SH-SY5Y (cell line): ENCODE results near the gene ARHGAP21.

Experiments used
- GATA2 ChIP-seq: IDR thresholded peaks from 2 replicates; pipeline ENCODE4 v1.6.1; 2011; ENCODE audit warnings: mild to moderate bottlenecking, low read depth, low read length
- GATA3 ChIP-seq: IDR thresholded peaks from 2 replicates; pipeline ENCODE4 v1.6.1; 2011; ENCODE audit warnings: low read depth, mild to moderate bottlenecking, low read length, moderate library complexity

ARHGAP21 gene

GRCh38 chr10:24575481-24576002 is 148.1 kb downstream of the ARHGAP21 start:
- TF ChIP-seq GATA2 (no peak), GATA3 (no peak)

GRCh38 chr10:24574578-24575155 is 149.0 kb downstream of the ARHGAP21 start:
- TF ChIP-seq GATA3 (no peak), GATA2 (no peak)

- TF ChIP-seq GATA3 (no peak), GATA2 (no peak)
Observed at GRCh38 chr10:24574161-24574560, 149.5 kb downstream of the ARHGAP21 start.

GRCh38 chr10:24571870-24572450 is 151.7 kb downstream of the ARHGAP21 start:
- TF ChIP-seq GATA3 (no peak), GATA2 (no peak)

- TF ChIP-seq GATA2 = no peak
- TF ChIP-seq GATA3 = no peak
Observed at GRCh38 chr10:24570658-24571426, 152.8 kb downstream of the ARHGAP21 start.

- TF ChIP-seq GATA2 = no peak
- no peak for TF ChIP-seq GATA3
Observed at GRCh38 chr10:24569828-24570657, 153.6 kb downstream of the ARHGAP21 start.

GRCh38 chr10:24569330-24569796 is 154.3 kb downstream of the ARHGAP21 start:
- TF ChIP-seq GATA3 (no peak), GATA2 (no peak)

- TF ChIP-seq GATA2 (no peak), GATA3 (no peak)
Observed at GRCh38 chr10:24568042-24568441, 155.6 kb downstream of the ARHGAP21 start.

GRCh38 chr10:24561453-24561852 is 162.2 kb downstream of the ARHGAP21 start:
- TF ChIP-seq GATA2 = no peak
- TF ChIP-seq GATA3 = no peak

GRCh38 chr10:24556750-24557742 is 166.6 kb downstream of the ARHGAP21 start:
- no peak for TF ChIP-seq GATA2
- no peak for TF ChIP-seq GATA3

GRCh38 chr10:24556126-24556749 is 167.4 kb downstream of the ARHGAP21 start:
- TF ChIP-seq GATA2 = no peak
- no peak for TF ChIP-seq GATA3

GRCh38 chr10:24554036-24554435 is 169.7 kb downstream of the ARHGAP21 start:
- no peak for TF ChIP-seq GATA2
- TF ChIP-seq GATA3 = no peak

GRCh38 chr10:24553051-24553612 is 170.6 kb downstream of the ARHGAP21 start:
- TF ChIP-seq GATA2 (no peak), GATA3 (no peak)
